ENCODE measurements around the gene PIKFYVE.

DNA sequence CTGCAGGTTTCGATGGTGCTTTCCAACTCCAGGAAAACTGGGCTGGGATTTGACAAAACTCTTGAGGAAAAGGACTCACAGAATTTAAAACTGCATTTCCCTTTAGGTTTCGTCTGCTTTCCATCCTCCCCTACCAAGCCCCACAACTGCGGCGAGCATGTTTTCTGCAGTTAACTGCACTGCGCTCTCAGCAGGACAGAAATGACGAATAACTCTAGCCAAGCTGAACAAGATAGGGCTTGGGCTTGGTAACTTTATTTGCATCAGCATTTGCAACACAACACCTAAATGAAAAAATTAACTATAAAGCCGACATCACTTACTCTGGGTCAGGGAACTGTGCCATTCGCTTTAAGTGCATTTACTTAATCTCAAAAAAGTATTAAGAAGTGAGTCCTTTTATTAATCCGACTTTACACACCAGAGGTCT is 669 bp upstream of the PIKFYVE start:
- TF ChIP-seq, protein P1, sequence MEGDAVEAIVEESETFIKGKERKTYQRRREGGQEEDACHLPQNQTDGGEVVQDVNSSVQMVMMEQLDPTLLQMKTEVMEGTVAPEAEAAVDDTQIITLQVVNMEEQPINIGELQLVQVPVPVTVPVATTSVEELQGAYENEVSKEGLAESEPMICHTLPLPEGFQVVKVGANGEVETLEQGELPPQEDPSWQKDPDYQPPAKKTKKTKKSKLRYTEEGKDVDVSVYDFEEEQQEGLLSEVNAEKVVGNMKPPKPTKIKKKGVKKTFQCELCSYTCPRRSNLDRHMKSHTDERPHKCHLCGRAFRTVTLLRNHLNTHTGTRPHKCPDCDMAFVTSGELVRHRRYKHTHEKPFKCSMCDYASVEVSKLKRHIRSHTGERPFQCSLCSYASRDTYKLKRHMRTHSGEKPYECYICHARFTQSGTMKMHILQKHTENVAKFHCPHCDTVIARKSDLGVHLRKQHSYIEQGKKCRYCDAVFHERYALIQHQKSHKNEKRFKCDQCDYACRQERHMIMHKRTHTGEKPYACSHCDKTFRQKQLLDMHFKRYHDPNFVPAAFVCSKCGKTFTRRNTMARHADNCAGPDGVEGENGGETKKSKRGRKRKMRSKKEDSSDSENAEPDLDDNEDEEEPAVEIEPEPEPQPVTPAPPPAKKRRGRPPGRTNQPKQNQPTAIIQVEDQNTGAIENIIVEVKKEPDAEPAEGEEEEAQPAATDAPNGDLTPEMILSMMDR (IDR thresholded peaks at IDR 0.05) = no peak
- TF ChIP-seq EZH2 (IDR thresholded peaks at IDR 0.05; ENCODE audit: borderline replicate concordance, insufficient read depth, low read depth, low read length, poor library complexity, severe bottlenecking) = no peak
